AG04449 (cell line): ENCODE measurements around the gene POLR2A.

ENCODE experiments used
- CTCF ChIA-PET: fragments of 350-600 bp; formaldehyde crosslinking; extraction: SDS; loops from one replicate; lab custom pipeline; 2021; ENCODE audit warnings: antibody characterized with exemption; lab: Yijun Ruan, JAX
- POLR2A ChIA-PET: fragments of 400-600, 350-600 bp; formaldehyde crosslinking; extraction: SDS; loops from one replicate; lab custom pipeline; 2020; ENCODE audit warnings: antibody characterized with exemption, inconsistent platforms; lab: Yijun Ruan, JAX
- DNase-seq: peaks from one replicate; pipeline ENCODE4 v3.0.0-alpha.2; 2010; ENCODE audit warnings: low read depth, low spot score
- H3K4me3 ChIP-seq: 2 replicates; pipeline ENCODE4 v1.5.1; 2011; ENCODE audit warnings: low read depth, mild to moderate bottlenecking, control low read depth, low read length
- CTCF ChIP-seq: IDR thresholded peaks from one replicate; pipeline ENCODE4 v1.5.1; 2011; ENCODE audit warnings: mild to moderate bottlenecking, moderate library complexity, low read length, control low read depth, inconsistent platforms; ENCODE audit not compliant: insufficient read depth; ENCODE audit errors: missing control alignments

Gene POLR2A

GRCh38 chr17:7515911-7516610 lies 31.9 kb downstream of the POLR2A start:
- ChIA-PET CTCF (interaction anchor here (0.9 to 5.7 kb wide), 21 partner anchors 7 to 201 kb away, joined by 3 to 140 read pairs (median 12); partner anchors contain the start of genes DNAH2, NEURL4, SENP3 and SOX15), POLR2A (interaction anchor here (0.6 kb wide), 1 partner anchor 75 kb away, joined by 3 read pairs; no protein-coding TSS in a partner anchor)
- TF ChIP-seq CTCF, result no peak
- no peak for DNase-seq
- H3K4me3 ChIP-seq, result no peak overlapping the region

GRCh38 chr17:7523033-7523432 lies 38.9 kb downstream of the POLR2A start:
- POLR2A ChIA-PET, result interaction anchor here (0.5 kb wide), 1 partner anchor 23 kb away, joined by 3 read pairs; no protein-coding TSS in a partner anchor

GRCh38 chr17:7528842-7529241 lies 44.7 kb downstream of the POLR2A start:
- no peak for DNase-seq
- no peak for TF ChIP-seq CTCF
- ChIA-PET POLR2A (no interaction called here), CTCF (interaction anchor here (4.7 kb wide), 1 partner anchor 14 kb away, joined by 34 read pairs; no protein-coding TSS in a partner anchor)
- no peak overlapping the region for H3K4me3 ChIP-seq

More at GRCh38 chr17:7523033-7523432, 38.9 kb downstream of the POLR2A start:
- no peak for DNase-seq
- TF ChIP-seq CTCF, result peak; percentile 2
- CTCF ChIA-PET, result interaction anchor here (0.7 to 6.6 kb wide), 6 partner anchors 8 to 78 kb away, joined by 3 to 55 read pairs (median 3); partner anchors contain the start of gene SENP3
- no peak overlapping the region for H3K4me3 ChIP-seq

GRCh38 chr17:7530023-7530900 lies 46.1 kb downstream of the POLR2A start:
- no peak for DNase-seq
- H3K4me3 ChIP-seq, result no peak overlapping the region
- ChIA-PET CTCF (interaction anchor here (3.8 kb wide), 1 partner anchor 16 kb away, joined by 40 read pairs; no protein-coding TSS in a partner anchor), POLR2A (interaction anchor here (0.6 kb wide), 1 partner anchor 131 kb away, joined by 4 read pairs; no protein-coding TSS in a partner anchor)
- no peak for TF ChIP-seq CTCF

- no peak for TF ChIP-seq CTCF
- ChIA-PET POLR2A (no interaction called here), CTCF (interaction anchor here (1.5 to 2.3 kb wide), 2 partner anchors 23 to 24 kb away, joined by 4 to 16 read pairs; partner anchors contain the start of gene SENP3)
- H3K4me3 ChIP-seq, result no peak overlapping the region
- no peak for DNase-seq
Measured at GRCh38 chr17:7538050-7538449, 53.9 kb downstream of the POLR2A start.
